K562 (cell line): ENCODE data around the gene SART1. TPM values are rescaled to one million over a fixed set of nuclear protein-coding genes. Genes with fewer than 3 reads are reported as not detected.

Experiments
- CC2D1A ChIP-seq: fragments of 450-650 bp; IDR thresholded peaks from 2 replicates; pipeline ENCODE4 v1.6.1; 2017; ENCODE audit warnings: mild to moderate bottlenecking
- CHD2 ChIP-seq: IDR thresholded peaks from 2 replicates; pipeline ENCODE4 v1.6.1; 2011; ENCODE audit warnings: low read depth, low read length
- KAT7 ChIP-seq: sonication (generic); formaldehyde crosslinking; IDR thresholded peaks from 2 replicates; pipeline ENCODE4 v1.8.0; 2022; ENCODE audit warnings: missing genetic modification reagents, mild to moderate bottlenecking, borderline replicate concordance
- MGA ChIP-seq: fragments of 450-650 bp; IDR thresholded peaks from 2 replicates; pipeline ENCODE4 v1.6.1; 2016; ENCODE audit warnings: mild to moderate bottlenecking, moderate library complexity
- MXI1 ChIP-seq: IDR thresholded peaks from 2 replicates; pipeline ENCODE4 v1.6.1; 2011; ENCODE audit warnings: low read depth, mild to moderate bottlenecking, improper control_type of control experiment, low read length
- PTTG1 ChIP-seq: fragments of 450-650 bp; IDR thresholded peaks from 2 replicates; pipeline ENCODE4 v1.6.1; 2016; ENCODE audit warnings: low read depth, mild to moderate bottlenecking, missing genetic modification characterization, missing compliant biosample characterization
- RBFOX2 ChIP-seq: fragments of 200-400 bp; formaldehyde crosslinking; IDR thresholded peaks from 2 replicates; pipeline ENCODE4 v1.6.1; 2017; ENCODE audit warnings: low read depth, mild to moderate bottlenecking, low read length, moderate library complexity
- SOX6 ChIP-seq: fragments of 450-650 bp; IDR thresholded peaks from 2 replicates; pipeline ENCODE4 v1.6.1; 2014; ENCODE audit warnings: mild to moderate bottlenecking
- STAT5B ChIP-seq: fragments of 250-450 bp; sonication (Bioruptor Pico); IDR thresholded peaks from 2 replicates; pipeline ENCODE4 v1.8.0; 2021; ENCODE audit warnings: mild to moderate bottlenecking, inconsistent platforms
- TAF9B ChIP-seq: fragments of 450-650 bp; IDR thresholded peaks from 2 replicates; pipeline ENCODE4 v1.6.1; 2018; ENCODE audit warnings: mild to moderate bottlenecking; ENCODE audit not compliant: partially characterized antibody
- TOE1 ChIP-seq, 2 experiments: fragments of 450-650 bp in 1 of 2; sonication (generic) in 1 of 2; formaldehyde crosslinking in 1 of 2; IDR thresholded peaks; 2 replicates each; pipeline versions ENCODE4 v1.7.1 to v1.8.0; 2016 to 2022; ENCODE audit warnings: borderline replicate concordance in 2 of 2, mild to moderate bottlenecking in 2 of 2, antibody characterized with exemption in 1 of 2, inconsistent platforms in 1 of 2, low read depth in 1 of 2, missing genetic modification reagents in 1 of 2, moderate library complexity in 1 of 2
- ZNF263 ChIP-seq: sonication (generic); formaldehyde crosslinking; IDR thresholded peaks from 2 replicates; pipeline ENCODE4 v1.8.0; 2022; ENCODE audit warnings: mild to moderate bottlenecking, missing genetic modification reagents, borderline replicate concordance
- ZNF398 ChIP-seq: fragments of 250-450 bp; sonication (Bioruptor Pico); IDR thresholded peaks from 2 replicates; pipeline ENCODE4 v1.8.0; 2021; ENCODE audit warnings: moderate library complexity, mild to moderate bottlenecking, inconsistent platforms
- polyA plus RNA-seq, 8 experiments: library from polyadenylated mRNA; depleted of rRNA in 4 of 8; stranded (reverse) in 5 of 8; unstranded in 3 of 8; fragments of >200 nt; fragmentation: Nextera tagmentation in 2 of 8; fragmentation: Illumina TruSeq in 1 of 8; extraction: Ambion mirVana in 2 of 8; extraction: Trizol in 1 of 8; gene quantifications; 2 replicates each; pipeline versions ENCODE4 v1.2.1 to v1.2.3, GENCODE V29; 2011 to 2014; ENCODE audit warnings: inconsistent platforms in 1 of 8, missing spikeins in 1 of 8
- total RNA-seq, 7 experiments: library from RNA; depleted of rRNA in 6 of 7; stranded (reverse); fragments of >200 nt in 6 of 7; fragmentation: Illumina TruSeq in 2 of 7; extraction: Trizol in 2 of 7; gene quantifications; 2 replicates each; pipeline versions ENCODE4 v1.2.1 to v1.2.3, GENCODE V29; 2011 to 2021; ENCODE audit warnings: low replicate concordance in 1 of 7

The SART1 gene
- total and polyA plus RNA-seq, 9 of the 15 experiments (the other 6 are each of a cell fraction or from before 2014, with no cell fraction given) = 4.8 to 84.1 (median 31.7) TPM

GRCh38 chr11:65919141-65919572 lies 42.4 kb upstream of the SART1 start, which contains the start of gene DRAP1 (continued):
- TF ChIP-seq TOE1 (IDR thresholded peaks at IDR 0.05; ENCODE audit: borderline replicate concordance) = peak; percentile 99
- TF ChIP-seq TOE1 (CRISPR knock-in tag; IDR thresholded peaks at IDR 0.05; ENCODE audit: borderline replicate concordance, low read depth) = no peak
- no peak for TF ChIP-seq ZNF398 (CRISPR knock-in tag)
- peak; percentile 57 for TF ChIP-seq RBFOX2
- TF ChIP-seq MXI1 = 0 out of 2 replicates have a peak, but pooled peaks have one; percentile 36
- peak; percentile 66; the same call in 1 of the 2 replicates for TF ChIP-seq KAT7 (CRISPR knock-in tag)
- no peak for TF ChIP-seq TAF9B
- peak; percentile 67; the same call in 1 of the 2 replicates for TF ChIP-seq SOX6
- peak; percentile 43; the same call in 1 of the 2 replicates for TF ChIP-seq ZNF263
- no peak for TF ChIP-seq STAT5B
- TF ChIP-seq MGA = peak; percentile 55
- no peak for TF ChIP-seq PTTG1
- peak; percentile 35; the same call in 1 of the 2 replicates for TF ChIP-seq CHD2
- peak; percentile 43; the same call in 1 of the 2 replicates for TF ChIP-seq CC2D1A
